Measurements from ENCODE around the gene NPDC1.
A peak's percentile ranks its signal among the peaks of the same experiment; 100 is the strongest.
"Not testable (repeated sequence)": the region's sequence is repeated elsewhere in the genome, so short reads cannot be mapped to it uniquely, and the experiment has no call there.

The NPDC1 gene

GRCh38 chr9:137009938-137010732 lies 35.8 kb downstream of the NPDC1 start:
- no peak for DNase-seq

- DNase-seq, result no peak
Measured at GRCh38 chr9:137009217-137009616, 36.8 kb downstream of the NPDC1 start.

GRCh38 chr9:137008312-137008711 lies 37.7 kb downstream of the NPDC1 start:
- no peak for DNase-seq

GRCh38 chr9:137007816-137008270 lies 38.1 kb downstream of the NPDC1 start:
- DNase-seq, result no peak

- DNase-seq, result no peak
Measured at GRCh38 chr9:137007108-137007815, 38.7 kb downstream of the NPDC1 start.

GRCh38 chr9:137006116-137007003 lies 39.6 kb downstream of the NPDC1 start:
- DNase-seq, result no peak

- not testable (repeated sequence) for DNase-seq
Measured at GRCh38 chr9:137004285-137004684, 41.7 kb downstream of the NPDC1 start.

- no peak for DNase-seq
Measured at GRCh38 chr9:137002646-137003041, 43.3 kb downstream of the NPDC1 start.

GRCh38 chr9:137001857-137002645 lies 43.9 kb downstream of the NPDC1 start:
- no peak for DNase-seq

- peak; percentile 63 for DNase-seq
Measured at GRCh38 chr9:137000177-137000930, 45.6 kb downstream of the NPDC1 start.

GRCh38 chr9:136997830-136998234 lies 48.1 kb downstream of the NPDC1 start:
- DNase-seq, result no peak

- DNase-seq, result no peak
Measured at GRCh38 chr9:136997371-136997770, 48.6 kb downstream of the NPDC1 start.

GRCh38 chr9:136996361-136997292 lies 49.4 kb downstream of the NPDC1 start, which contains the start of gene CLIC3:
CLIC3 (minus strand) TSS chr9:136996568; CDS start chr9:136996543, 25 bp downstream.
- DNase-seq, result peak; percentile 7

GRCh38 chr9:136995772-136996311 lies 50.1 kb downstream of the NPDC1 start:
- DNase-seq, result peak; percentile 24

GRCh38 chr9:136995362-136995761 lies 50.6 kb downstream of the NPDC1 start:
- DNase-seq, result no peak

- DNase-seq, result no peak
Measured at GRCh38 chr9:136994888-136995230, 51.1 kb downstream of the NPDC1 start.

- DNase-seq, result no peak
Measured at GRCh38 chr9:136994180-136994887, 51.6 kb downstream of the NPDC1 start.

- no peak for DNase-seq
Measured at GRCh38 chr9:136992819-136993369, 53.1 kb downstream of the NPDC1 start.
